Activated CD8-positive, alpha-beta T cell treated with anti-CD3 and anti-CD28 coated beads for 36 hours (primary cell): ENCODE data around the gene EDN2. TPM values are rescaled to one million over a fixed set of nuclear protein-coding genes. Genes with fewer than 3 reads are reported as not detected.

Experiments used
- ATAC-seq: fragments of 200-7000 bp; cut with Tn5 transposase; one replicate; pipeline ENCODE4 v1.10.0; 2021; ENCODE audit warnings: mild to moderate bottlenecking, moderate library complexity
- CTCF ChIA-PET: fragments of 350-600 bp; sonication (Branson Sonifier 250); formaldehyde crosslinking; loops from one replicate; lab custom pipeline; 2021; ENCODE audit warnings: antibody characterized with exemption; lab: Charles Lee
- POLR2A ChIA-PET: fragments of 350-600 bp; sonication (Branson Sonifier 250); formaldehyde crosslinking; loops from one replicate; lab custom pipeline; 2021; ENCODE audit warnings: antibody characterized with exemption; lab: Charles Lee
- DNase-seq: peaks from one replicate; pipeline ENCODE4 v3.0.0-alpha.2; 2020
- H3K27ac Mint-ChIP-seq: one replicate; pipeline ENCODE4 v1.8.0; 2021; ENCODE audit warnings: mild to moderate bottlenecking, mixed read lengths
- H3K27me3 Mint-ChIP-seq: one replicate; pipeline ENCODE4 v1.8.0; 2021; ENCODE audit warnings: mixed read lengths
- H3K36me3 Mint-ChIP-seq: one replicate; pipeline ENCODE4 v1.8.0; 2021; ENCODE audit warnings: low read depth, mixed read lengths
- H3K4me1 Mint-ChIP-seq: one replicate; pipeline ENCODE4 v1.8.0; 2021; ENCODE audit warnings: low read depth, mixed read lengths
- H3K4me3 Mint-ChIP-seq: one replicate; pipeline ENCODE4 v1.8.0; 2021; ENCODE audit warnings: mild to moderate bottlenecking, moderate library complexity, mixed read lengths
- H3K9me3 Mint-ChIP-seq: one replicate; pipeline ENCODE4 v1.8.0; 2021; ENCODE audit warnings: mixed read lengths
- CTCF ChIP-seq: fragments of 200-600 bp; IDR thresholded peaks from one replicate; pipeline ENCODE4 v1.8.0; 2022; ENCODE audit warnings: antibody characterized with exemption, mild to moderate bottlenecking
- intact Hi-C: fragments of 100-400 bp; cut with micrococcal nuclease; formaldehyde crosslinking; loops from one replicate; pipeline ENCODE4 v1.10.0; 2022
- total RNA-seq, 2 experiments: library from RNA; stranded (reverse); gene quantifications; one replicate each; pipeline ENCODE4 v1.2.3, GENCODE V29; 2021

Gene EDN2
- total RNA-seq, 2 experiments from 2014 or later, result not detected

- Mint-ChIP-seq H3K27ac (no peak overlapping the region), H3K9me3 (no peaks in the 10 kb centered on the region), H3K27me3 (no peaks in the 10 kb centered on the region), H3K36me3 (no peaks in the 10 kb centered on the region), H3K4me3 (no peak overlapping the region), H3K4me1 (no peaks in the 10 kb centered on the region)
- TF ChIP-seq CTCF, result no peak
- intact Hi-C loops, result no loop called here
- ChIA-PET POLR2A (no interaction called here), CTCF (no interaction called here)
- ATAC-seq, result no peak
- DNase-seq, result no peak
These were observed 16.2 kb downstream of the EDN2 start for GRCh38 chr1:41468122-41468762.

GRCh38 chr1:41467673-41468072, 16.8 kb downstream of the EDN2 start:
- no peaks in the 10 kb centered on the region for H3K4me1 Mint-ChIP-seq
- intact Hi-C loops, result no loop called here
- DNase-seq (no peak), ATAC-seq (no peak)
- no peak overlapping the region for H3K27ac Mint-ChIP-seq
- no peak overlapping the region for H3K4me3 Mint-ChIP-seq
- no peaks in the 10 kb centered on the region for H3K36me3 Mint-ChIP-seq
- H3K27me3 Mint-ChIP-seq, result no peaks in the 10 kb centered on the region
- CTCF ChIA-PET, result no interaction called here
- no peak for TF ChIP-seq CTCF
- POLR2A ChIA-PET, result no interaction called here
- H3K9me3 Mint-ChIP-seq, result no peaks in the 10 kb centered on the region

- no peak for TF ChIP-seq CTCF
- ChIA-PET POLR2A (no interaction called here), CTCF (interaction anchor here (1.3 to 1.6 kb wide), 2 partner anchors 26 to 34 kb away, joined by 3 to 4 read pairs; no protein-coding TSS in a partner anchor)
- no peaks in the 10 kb centered on the region for H3K27me3 Mint-ChIP-seq
- H3K4me3 Mint-ChIP-seq, result no peak overlapping the region
- H3K9me3 Mint-ChIP-seq, result no peaks in the 10 kb centered on the region
- intact Hi-C loops, result no loop called here
- no peaks in the 10 kb centered on the region for H3K4me1 Mint-ChIP-seq
- DNase-seq, result no peak
- H3K27ac Mint-ChIP-seq, result no peak overlapping the region
- ATAC-seq, result no peak
- no peaks in the 10 kb centered on the region for H3K36me3 Mint-ChIP-seq
These were observed 18.3 kb downstream of the EDN2 start for GRCh38 chr1:41466146-41466545.

- DNase-seq (no peak), ATAC-seq (no peak)
- no peaks in the 10 kb centered on the region for H3K9me3 Mint-ChIP-seq
- ChIA-PET POLR2A (no interaction called here), CTCF (interaction anchor here (1.3 to 1.6 kb wide), 2 partner anchors 27 to 33 kb away, joined by 3 to 4 read pairs; no protein-coding TSS in a partner anchor)
- no peaks in the 10 kb centered on the region for H3K4me1 Mint-ChIP-seq
- no peak overlapping the region for H3K4me3 Mint-ChIP-seq
- no peaks in the 10 kb centered on the region for H3K27me3 Mint-ChIP-seq
- intact Hi-C loops, result no loop called here
- H3K27ac Mint-ChIP-seq, result no peak overlapping the region
- TF ChIP-seq CTCF, result no peak
- no peaks in the 10 kb centered on the region for H3K36me3 Mint-ChIP-seq
These were observed 18.7 kb downstream of the EDN2 start for GRCh38 chr1:41465741-41466140.

GRCh38 chr1:41464885-41465284, 19.6 kb downstream of the EDN2 start:
- no peak for TF ChIP-seq CTCF
- Mint-ChIP-seq H3K9me3 (no peaks in the 10 kb centered on the region), H3K27ac (no peak overlapping the region), H3K27me3 (no peaks in the 10 kb centered on the region), H3K4me3 (no peak overlapping the region), H3K36me3 (no peaks in the 10 kb centered on the region), H3K4me1 (no peaks in the 10 kb centered on the region)
- DNase-seq (no peak), ATAC-seq (no peak)
- ChIA-PET CTCF (interaction anchor here (1.3 to 1.6 kb wide), 2 partner anchors 33 to 51 kb away, joined by 3 to 5 read pairs; no protein-coding TSS in a partner anchor), POLR2A (no interaction called here)
- intact Hi-C loops, result no loop called here
